ENCODE data around the gene LCN2. TPM values are rescaled to one million over a fixed set of nuclear protein-coding genes. Genes with fewer than 3 reads are reported as not detected.

LCN2 gene
- total and polyA plus RNA-seq, 2 experiments from 2014 or later: not detected

DNA sequence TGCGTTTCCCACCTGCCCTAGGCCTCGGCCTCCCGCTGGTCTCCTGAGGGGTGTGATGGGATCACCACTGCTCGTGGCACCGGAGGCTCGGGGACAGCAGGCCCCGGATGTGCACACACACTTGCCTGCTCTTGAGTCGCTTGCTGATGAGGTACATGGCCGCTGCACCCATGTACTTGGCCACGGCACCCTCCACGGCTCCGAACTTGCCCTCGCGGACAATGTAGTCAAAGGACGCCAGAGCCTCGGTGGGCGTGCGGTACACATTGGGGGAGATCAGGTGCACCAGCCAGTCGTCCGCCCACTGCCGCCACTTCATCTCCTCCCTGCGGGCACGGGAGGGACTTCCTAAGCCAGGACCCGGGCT is 26.5 kb upstream of the LCN2 start:
- TF ChIP-seq EZH2phosphoT487 (IDR thresholded peaks at IDR 0.05; ENCODE audit: insufficient read depth, low read depth) (no peak), EZH2 (IDR thresholded peaks at IDR 0.05; ENCODE audit: insufficient read depth, poor library complexity, severe bottlenecking) (no peak)
- 96 to 97% methylated on average over 23 of the region's 24 CpGs for WGBS, 2 experiments (ENCODE audit: low coverage in 1 of 2, low lambda C conversion rate in 2 of 2, missing lambda C conversion rate in 2 of 2)
- no peak overlapping the region for H3K9ac ChIP-seq
- H3K4me1 ChIP-seq (ENCODE audit: insufficient read depth): peaks cover 9% of the 10 kb centered on the region; the same call in 1 of the 2 replicates
- H3K36me3 ChIP-seq (ENCODE audit: low read depth): no peaks in the 10 kb centered on the region
- H3F3A ChIP-seq (ENCODE audit: insufficient read depth): no peaks in the 10 kb centered on the region
- no peaks in the 10 kb centered on the region for H3K9me2 ChIP-seq (ENCODE audit: insufficient read depth)
- H3K4me2 ChIP-seq (ENCODE audit: unreplicated experiment): no peak overlapping the region
- no peaks in the 10 kb centered on the region for H3K27me3 ChIP-seq (replicated peaks; ENCODE audit: insufficient read depth)
- H3K27ac ChIP-seq: no peak overlapping the region
- no peak for DNase-seq
- in situ Hi-C loops (cut with MboI): no loop called here
- H2AFZ ChIP-seq: no peak overlapping the region
- H3K79me2 ChIP-seq (ENCODE audit: insufficient read depth): peaks cover 29% of the 10 kb centered on the region
- no peaks in the 10 kb centered on the region for H3K9me3 ChIP-seq (ENCODE audit: low read depth)
- no peak overlapping the region for H3K4me3 ChIP-seq
- H4K20me1 ChIP-seq (ENCODE audit: insufficient read depth): no peaks in the 10 kb centered on the region; the same call in 1 of the 2 replicates

DNA sequence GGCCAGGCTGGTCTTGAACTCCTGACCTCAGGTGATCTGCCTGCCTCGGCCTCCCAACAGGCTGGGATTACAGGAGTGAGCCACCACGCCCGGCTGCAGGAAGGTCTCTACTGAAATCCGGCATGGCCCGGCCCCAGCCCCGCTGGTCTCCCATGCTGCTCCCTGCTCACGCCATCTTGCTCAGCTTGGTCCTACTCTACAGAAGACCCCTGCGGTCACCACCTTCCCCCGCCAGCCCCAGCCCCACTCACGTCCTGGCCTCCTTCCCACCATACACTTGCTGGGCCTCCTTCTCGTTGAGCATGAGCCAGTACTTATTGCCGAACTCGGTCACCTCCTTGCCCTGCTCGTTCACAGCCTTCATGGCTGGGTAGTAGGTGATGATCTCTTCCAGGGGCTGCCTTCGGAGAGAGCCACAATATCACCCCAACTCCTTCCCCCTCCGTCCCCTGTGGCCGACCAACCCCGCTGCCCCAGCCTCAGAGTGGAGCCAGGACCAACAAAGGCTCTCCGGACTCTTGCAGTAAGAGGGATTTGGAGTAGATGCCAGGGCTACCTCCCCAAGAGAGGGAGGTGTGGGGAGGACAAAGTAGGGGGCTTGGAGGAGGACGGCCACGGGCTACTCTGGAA is 25.7 kb upstream of the LCN2 start:
- no peak for TF ChIP-seq EZH2phosphoT487 (IDR thresholded peaks at IDR 0.05; ENCODE audit: insufficient read depth, low read depth)
- no peak for TF ChIP-seq EZH2 (IDR thresholded peaks at IDR 0.05; ENCODE audit: insufficient read depth, poor library complexity, severe bottlenecking)
- 84 to 88% methylated on average over 18 to 21 of the region's 21 CpGs for WGBS, 2 experiments (ENCODE audit: low coverage in 1 of 2, low lambda C conversion rate in 2 of 2, missing lambda C conversion rate in 2 of 2)
- DNase-seq: no peak
- no peaks in the 10 kb centered on the region; the same call in 1 of the 2 replicates for H4K20me1 ChIP-seq (ENCODE audit: insufficient read depth)
- no peak overlapping the region for H3K9ac ChIP-seq
- no peaks in the 10 kb centered on the region for H3K27me3 ChIP-seq (replicated peaks; ENCODE audit: insufficient read depth)
- H3K4me3 ChIP-seq: no peak overlapping the region
- H3K4me2 ChIP-seq (ENCODE audit: unreplicated experiment): no peak overlapping the region
- H2AFZ ChIP-seq: no peak overlapping the region
- no peaks in the 10 kb centered on the region for H3K9me2 ChIP-seq (ENCODE audit: insufficient read depth)
- H3K79me2 ChIP-seq (ENCODE audit: insufficient read depth): peaks cover 29% of the 10 kb centered on the region
- peaks cover 9% of the 10 kb centered on the region; the same call in 1 of the 2 replicates for H3K4me1 ChIP-seq (ENCODE audit: insufficient read depth)
- H3K27ac ChIP-seq: no peak overlapping the region
- no peaks in the 10 kb centered on the region for H3K36me3 ChIP-seq (ENCODE audit: low read depth)
- in situ Hi-C loops (cut with MboI): no loop called here
- H3F3A ChIP-seq (ENCODE audit: insufficient read depth): no peaks in the 10 kb centered on the region
- H3K9me3 ChIP-seq (ENCODE audit: low read depth): no peaks in the 10 kb centered on the region

DNA sequence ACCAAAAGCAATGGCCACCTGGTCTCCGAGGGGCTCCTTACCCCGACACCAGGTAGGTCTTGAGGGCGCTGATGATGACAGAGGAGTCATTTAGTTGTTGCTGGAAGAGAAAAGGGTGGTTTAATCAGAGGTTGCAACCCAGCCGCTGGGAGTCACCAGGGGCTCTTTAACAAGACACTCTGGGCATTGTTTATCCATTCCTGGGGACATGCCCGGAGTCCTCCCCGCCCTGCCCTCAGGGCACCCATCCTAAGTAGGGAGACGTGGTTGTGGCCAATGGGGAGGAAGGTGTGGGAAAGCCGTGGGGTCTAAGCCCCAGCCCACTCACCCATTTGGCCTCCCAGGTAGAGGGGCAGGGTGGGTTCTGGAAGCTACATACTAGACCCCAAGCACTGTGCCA is 24.8 kb upstream of the LCN2 start:
- Histone ChIP-seq H3K79me2 (ENCODE audit: insufficient read depth) (peaks cover 29% of the 10 kb centered on the region), H3K4me3 (no peak overlapping the region), H3K36me3 (ENCODE audit: low read depth) (no peaks in the 10 kb centered on the region), H4K20me1 (ENCODE audit: insufficient read depth) (no peaks in the 10 kb centered on the region; the same call in 1 of the 2 replicates), H2AFZ (no peak overlapping the region), H3K27ac (no peak overlapping the region), H3K4me1 (ENCODE audit: insufficient read depth) (peaks cover 9% of the 10 kb centered on the region; the same call in 1 of the 2 replicates), H3K9me2 (ENCODE audit: insufficient read depth) (no peaks in the 10 kb centered on the region), H3K9me3 (ENCODE audit: low read depth) (no peaks in the 10 kb centered on the region), H3K27me3 (replicated peaks; ENCODE audit: insufficient read depth) (no peaks in the 10 kb centered on the region), H3K4me2 (ENCODE audit: unreplicated experiment) (no peak overlapping the region), H3F3A (ENCODE audit: insufficient read depth) (no peaks in the 10 kb centered on the region), H3K9ac (no peak overlapping the region)
- TF ChIP-seq EZH2phosphoT487 (IDR thresholded peaks at IDR 0.05; ENCODE audit: insufficient read depth, low read depth): no peak
- no peak for TF ChIP-seq EZH2 (IDR thresholded peaks at IDR 0.05; ENCODE audit: insufficient read depth, poor library complexity, severe bottlenecking)
- in situ Hi-C loops (cut with MboI): no loop called here
- WGBS, 2 experiments (ENCODE audit: low coverage in 1 of 2, low lambda C conversion rate in 2 of 2, missing lambda C conversion rate in 2 of 2): 73 to 80% methylated on average over 8 of the region's 8 CpGs
- no peak for DNase-seq

DNA sequence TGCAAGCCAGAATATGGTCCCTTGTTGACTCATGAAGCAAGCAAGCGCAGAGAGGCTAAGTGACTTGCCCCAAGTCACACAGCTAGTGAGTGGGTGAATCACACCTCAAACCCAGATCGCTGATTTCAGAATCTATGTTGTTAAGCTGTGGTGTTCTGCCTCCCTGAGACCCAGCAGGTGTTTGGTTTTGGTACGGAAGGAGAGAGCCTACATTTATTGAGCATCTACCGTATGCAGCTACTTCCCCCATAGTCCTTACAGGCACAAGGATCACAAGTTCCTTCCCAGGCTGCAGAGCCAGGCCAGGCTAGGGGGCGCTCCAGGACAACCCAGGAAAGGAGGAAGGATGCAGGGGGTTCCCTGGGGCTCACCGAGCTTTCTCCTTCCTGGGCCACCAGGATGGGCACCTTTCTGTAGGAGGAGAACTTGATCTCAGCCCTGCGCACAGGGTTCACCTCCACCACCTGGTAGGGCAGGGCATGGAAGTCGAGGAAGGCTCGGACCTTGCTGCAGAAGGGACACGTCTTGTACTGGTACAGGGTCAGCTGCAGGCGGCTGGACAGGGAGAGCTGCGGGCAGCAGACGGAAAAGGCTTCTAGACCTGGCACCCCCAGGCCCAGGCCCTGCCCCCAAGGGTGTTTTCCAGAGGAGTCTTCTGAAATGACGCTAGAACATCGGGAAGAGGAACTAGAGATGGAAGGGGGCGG is 24.2 kb upstream of the LCN2 start:
- peak; percentile 69 for DNase-seq

More for the DNA sequence above, 24.2 kb upstream of the LCN2 start:
- Histone ChIP-seq H3K79me2 (ENCODE audit: insufficient read depth) (peaks cover 29% of the 10 kb centered on the region), H3K27ac (no peak overlapping the region), H3K36me3 (ENCODE audit: low read depth) (no peaks in the 10 kb centered on the region), H3K4me3 (no peak overlapping the region), H3K27me3 (replicated peaks; ENCODE audit: insufficient read depth) (no peaks in the 10 kb centered on the region), H3K9me2 (ENCODE audit: insufficient read depth) (no peaks in the 10 kb centered on the region), H3F3A (ENCODE audit: insufficient read depth) (no peaks in the 10 kb centered on the region), H3K4me2 (ENCODE audit: unreplicated experiment) (no peak overlapping the region), H3K9me3 (ENCODE audit: low read depth) (no peaks in the 10 kb centered on the region), H3K9ac (no peak overlapping the region; the same call in 1 of the 2 replicates), H4K20me1 (ENCODE audit: insufficient read depth) (no peaks in the 10 kb centered on the region; the same call in 1 of the 2 replicates), H2AFZ (no peak overlapping the region), H3K4me1 (ENCODE audit: insufficient read depth) (peaks cover 9% of the 10 kb centered on the region; the same call in 1 of the 2 replicates)
- in situ Hi-C loops (cut with MboI): no loop called here
- WGBS, 2 experiments (ENCODE audit: low coverage in 1 of 2, low lambda C conversion rate in 2 of 2, missing lambda C conversion rate in 2 of 2): 52 to 56% methylated on average over 16 of the region's 16 CpGs
- TF ChIP-seq EZH2phosphoT487 (IDR thresholded peaks at IDR 0.05; ENCODE audit: insufficient read depth, low read depth) (no peak), EZH2 (IDR thresholded peaks at IDR 0.05; ENCODE audit: insufficient read depth, poor library complexity, severe bottlenecking) (no peak)

Measured in GM23248 (cell line).